H9 (cell line): ENCODE data around the gene KBTBD2. TPM values are rescaled to one million over a fixed set of nuclear protein-coding genes. Genes with fewer than 3 reads are reported as not detected.
A peak's percentile ranks its signal among the peaks of the same experiment; 100 is the strongest.
"Not testable (repeated sequence)": the region's sequence is repeated elsewhere in the genome, so short reads cannot be mapped to it uniquely, and the experiment has no call there.

Source experiments
- DNase-seq: peaks from one replicate; pipeline ENCODE4 v3.0.0-alpha.2; 2017
- H2AFZ ChIP-seq: one replicate; pipeline ENCODE4 v1.6.1; 2013; ENCODE audit warnings: mild to moderate bottlenecking, low read length, control low read depth, moderate library complexity
- H2AK5ac ChIP-seq: 2 replicates; pipeline ENCODE4 v1.6.1; 2013; ENCODE audit warnings: low read length, control low read depth, mixed read lengths; ENCODE audit not compliant: insufficient read length
- H2BK120ac ChIP-seq: one replicate; pipeline ENCODE4 v1.6.1; 2013; ENCODE audit warnings: low read depth, mild to moderate bottlenecking, low read length, control low read depth, inconsistent platforms; ENCODE audit not compliant: poor library complexity, severe bottlenecking
- H2BK12ac ChIP-seq: 2 replicates; pipeline ENCODE4 v1.6.1; 2013; ENCODE audit warnings: low read length, control low read depth, mixed read lengths, low read depth; ENCODE audit not compliant: insufficient read length
- H2BK15ac ChIP-seq: 2 replicates; pipeline ENCODE4 v1.6.1; 2013; ENCODE audit warnings: low read depth, low read length, control low read depth
- H2BK20ac ChIP-seq: one replicate; pipeline ENCODE4 v1.6.1; 2013; ENCODE audit warnings: low read depth, mild to moderate bottlenecking, low read length, control low read depth, inconsistent platforms; ENCODE audit not compliant: poor library complexity, severe bottlenecking
- H2BK5ac ChIP-seq: 2 replicates; pipeline ENCODE4 v1.6.1; 2013; ENCODE audit warnings: low read length, control low read depth, mixed read lengths; ENCODE audit not compliant: insufficient read length
- H3K14ac ChIP-seq: 2 replicates; pipeline ENCODE4 v1.6.1; 2013; ENCODE audit warnings: low read length, control low read depth; ENCODE audit not compliant: insufficient read depth
- H3K18ac ChIP-seq: 2 replicates; pipeline ENCODE4 v1.6.1; 2013; ENCODE audit warnings: low read depth, mild to moderate bottlenecking, mixed read lengths, low read length, control low read depth; ENCODE audit not compliant: insufficient read length
- H3K23ac ChIP-seq: 2 replicates; pipeline ENCODE4 v1.6.1; 2013; ENCODE audit warnings: low read length, control low read depth, mixed read lengths, low read depth; ENCODE audit not compliant: insufficient read length
- H3K23me2 ChIP-seq: 2 replicates; pipeline ENCODE4 v1.6.1; 2013; ENCODE audit warnings: low read depth, mild to moderate bottlenecking, mixed read lengths, low read length, control low read depth; ENCODE audit not compliant: insufficient read length, poor library complexity, severe bottlenecking
- H3K27ac ChIP-seq: 2 replicates; pipeline ENCODE4 v1.5.1; 2013; ENCODE audit warnings: low read length, control low read depth, mixed read lengths, low read depth; ENCODE audit not compliant: insufficient read length
- H3K27me3 ChIP-seq: 2 replicates; pipeline ENCODE4 v1.6.1; 2013; ENCODE audit warnings: low read length, control low read depth, inconsistent platforms; ENCODE audit not compliant: insufficient read depth
- H3K4ac ChIP-seq: 2 replicates; pipeline ENCODE4 v1.6.1; 2013; ENCODE audit warnings: low read depth, mild to moderate bottlenecking, control low read depth, inconsistent platforms, low read length, moderate library complexity
- H3K4me1 ChIP-seq: 2 replicates; pipeline ENCODE4 v1.6.1; 2013; ENCODE audit warnings: low read length, control low read depth, inconsistent platforms; ENCODE audit not compliant: insufficient read depth
- H3K4me2 ChIP-seq: 2 replicates; pipeline ENCODE4 v1.6.1; 2013; ENCODE audit warnings: low read length, control low read depth, mixed read lengths; ENCODE audit not compliant: insufficient read length, insufficient read depth
- H3K56ac ChIP-seq: 2 replicates; pipeline ENCODE4 v1.6.1; 2013; ENCODE audit warnings: low read depth, mild to moderate bottlenecking, mixed read lengths, low read length, control low read depth; ENCODE audit not compliant: insufficient read length
- H3K79me1 ChIP-seq: 2 replicates; pipeline ENCODE4 v1.6.1; 2013; ENCODE audit warnings: low read depth, mild to moderate bottlenecking, moderate library complexity, low read length, control low read depth, inconsistent platforms; ENCODE audit not compliant: insufficient read depth, poor library complexity, severe bottlenecking
- H3K79me2 ChIP-seq: 2 replicates; pipeline ENCODE4 v1.6.1; 2013; ENCODE audit warnings: low read length, control low read depth, inconsistent platforms; ENCODE audit not compliant: insufficient read depth
- H3K9ac ChIP-seq: 2 replicates; pipeline ENCODE4 v1.6.1; 2013; ENCODE audit warnings: low read length, control low read depth, mixed read lengths; ENCODE audit not compliant: insufficient read length; ENCODE audit errors: extremely low read depth
- H3K9me3 ChIP-seq: one replicate; pipeline ENCODE4 v1.6.1; 2013; ENCODE audit warnings: low read depth, low read length, inconsistent platforms; ENCODE audit not compliant: control insufficient read depth
- H3T11ph ChIP-seq: one replicate; pipeline ENCODE4 v1.6.1; 2013; ENCODE audit warnings: mild to moderate bottlenecking, low read length, control low read depth, inconsistent platforms
- H4K20me1 ChIP-seq: one replicate; pipeline ENCODE4 v1.6.1; 2013; ENCODE audit not compliant: control insufficient read depth, insufficient read length, insufficient read depth
- H4K5ac ChIP-seq: 2 replicates; pipeline ENCODE4 v1.6.1; 2013; ENCODE audit warnings: low read depth, mild to moderate bottlenecking, mixed read lengths, low read length, control low read depth; ENCODE audit not compliant: insufficient read length
- H4K8ac ChIP-seq: replicated peaks from 2 replicates; pipeline ENCODE4 v1.6.1; 2013; ENCODE audit warnings: low read length, control low read depth, mixed read lengths, low read depth; ENCODE audit not compliant: insufficient read length
- H4K91ac ChIP-seq: 2 replicates; pipeline ENCODE4 v1.6.1; 2013; ENCODE audit warnings: low read depth, mild to moderate bottlenecking, moderate library complexity, mixed read lengths, low read length, control low read depth; ENCODE audit not compliant: insufficient read length
- H3K27ac Mint-ChIP-seq, 3 experiments: 2 replicates in 2 of 3; 3 replicates in 1 of 3; pipeline ENCODE4 v1.8.0; 2020 to 2021; ENCODE audit warnings: mixed read lengths in 3 of 3, mild to moderate bottlenecking in 1 of 3, moderate library complexity in 1 of 3
- H3K27me3 Mint-ChIP-seq: 2 replicates; pipeline ENCODE4 v1.8.0; 2021; ENCODE audit warnings: low read depth, mild to moderate bottlenecking, moderate library complexity, mixed read lengths
- H3K36me3 Mint-ChIP-seq, 3 experiments: 2 replicates in 2 of 3; 3 replicates in 1 of 3; pipeline ENCODE4 v1.8.0; 2020 to 2021; ENCODE audit warnings: low read depth in 3 of 3, mixed read lengths in 3 of 3; ENCODE audit not compliant: insufficient read depth in 1 of 3
- H3K4me1 Mint-ChIP-seq, 2 experiments: 2 replicates each; pipeline ENCODE4 v1.8.0; 2020; ENCODE audit warnings: mixed read lengths in 2 of 2
- H3K4me3 Mint-ChIP-seq, 2 experiments: 2 replicates in 1 of 2; 3 replicates in 1 of 2; pipeline ENCODE4 v1.8.0; 2020 to 2021; ENCODE audit warnings: mild to moderate bottlenecking in 2 of 2, mixed read lengths in 2 of 2, moderate library complexity in 1 of 2
- H3K9me3 Mint-ChIP-seq, 2 experiments: 2 replicates in 1 of 2; 3 replicates in 1 of 2; pipeline ENCODE4 v1.8.0; 2020; ENCODE audit warnings: mild to moderate bottlenecking in 2 of 2, mixed read lengths in 2 of 2, moderate library complexity in 1 of 2
- WGBS: extraction: QIAGEN DNeasy Blood & Tissue Kit; methylation state at CpG from one replicate; pipeline ENCODE4 v1.1.7; 2013; ENCODE audit warnings: missing lambda C conversion rate, low lambda C conversion rate, mixed read lengths; ENCODE audit not compliant: insufficient read length; ENCODE audit errors: extremely low coverage; 5-methylcytosine and 5-hydroxymethylcytosine counted together
- total RNA-seq: library from RNA; stranded (reverse); gene quantifications from 2 replicates; pipeline ENCODE4 v1.2.1, GENCODE V29; 2021

The KBTBD2 gene
- total RNA-seq, 1 experiment from 2014 or later = 34.2 TPM

DNA sequence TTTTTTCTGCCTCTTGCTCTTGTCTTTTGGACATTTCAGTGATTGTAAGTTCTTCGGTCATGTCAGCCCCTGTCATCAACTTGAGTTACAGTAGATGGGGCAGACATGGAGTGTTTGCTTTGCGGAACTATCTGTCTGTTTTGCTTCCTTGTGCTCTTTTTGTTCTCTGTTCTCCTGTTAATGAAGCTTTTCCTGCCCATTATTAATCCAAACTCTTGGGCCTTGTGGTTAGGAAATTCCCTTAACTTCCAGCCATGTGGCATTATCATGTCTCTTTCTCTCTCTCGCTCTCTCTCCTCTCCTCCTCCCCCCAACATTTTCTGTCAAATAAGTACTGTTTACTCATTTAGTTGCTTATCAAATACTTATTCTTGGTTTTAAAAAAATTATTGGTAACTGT lies 47.8 kb downstream of the KBTBD2 start:
- H2BK120ac ChIP-seq, H3K4me3 Mint-ChIP-seq, H3K4me1 ChIP-seq, H3K79me2 ChIP-seq, H3K9me3 ChIP-seq, H3K79me1 ChIP-seq, H3K4ac ChIP-seq, H2AK5ac ChIP-seq, H3K27ac ChIP-seq, H4K91ac ChIP-seq, H2BK5ac ChIP-seq, H3T11ph ChIP-seq, H4K5ac ChIP-seq, H3K27me3 Mint-ChIP-seq, H3K9ac ChIP-seq, H3K23me2 ChIP-seq, H2BK15ac ChIP-seq, H4K8ac ChIP-seq, H3K4me2 ChIP-seq, H3K14ac ChIP-seq, H3K27me3 ChIP-seq, H3K23ac ChIP-seq, DNase-seq, H3K56ac ChIP-seq, H3K18ac ChIP-seq, H2BK12ac ChIP-seq, H2AFZ ChIP-seq, H2BK20ac ChIP-seq, H4K20me1 ChIP-seq: not testable (repeated sequence)
- peak overlapping the region in 1 of 3 experiments; percentile 84; a peak in 2 of 7 replicates for H3K27ac Mint-ChIP-seq
- WGBS = no CpG with 5 or more reads among the region's 3 CpGs
- peaks cover 8 to 13% (median 12%) of the 10 kb centered on the region in 3 experiments; a peak in 6 of 7 replicates for H3K36me3 Mint-ChIP-seq
- H3K4me1 Mint-ChIP-seq = peaks cover 7 to 26% of the 10 kb centered on the region in 2 experiments
- peaks cover 13% of the 10 kb centered on the region in 2 experiments for H3K9me3 Mint-ChIP-seq

DNA sequence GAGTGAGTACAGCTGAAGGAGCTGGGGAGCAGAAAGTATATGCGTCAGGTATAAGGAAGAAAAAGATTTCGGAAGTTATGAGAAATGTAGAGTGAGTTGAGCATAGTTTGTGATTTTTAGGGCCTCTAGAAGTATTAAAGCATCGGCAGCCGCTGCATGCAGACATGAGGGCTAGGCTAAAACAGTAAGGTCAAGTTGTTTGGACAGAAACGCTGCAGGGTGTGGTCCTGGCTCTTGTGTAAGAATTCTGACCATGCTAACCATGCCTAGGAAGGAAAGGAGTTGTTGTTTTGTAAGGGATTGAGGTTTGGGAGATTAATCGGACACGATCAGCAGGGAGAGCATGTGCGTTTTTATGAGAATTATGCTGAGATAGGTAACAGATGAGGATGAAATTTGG lies 51.7 kb downstream of the KBTBD2 start:
- H2BK12ac ChIP-seq, H4K20me1 ChIP-seq, H3K18ac ChIP-seq, H4K8ac ChIP-seq, H3K27ac ChIP-seq, H2AFZ ChIP-seq, H3K79me1 ChIP-seq, H3K4me1 ChIP-seq, H4K5ac ChIP-seq, H3K4me2 ChIP-seq, H2BK15ac ChIP-seq, H2BK5ac ChIP-seq, H3K79me2 ChIP-seq, H3K4me3 Mint-ChIP-seq, H3K23me2 ChIP-seq, H3K23ac ChIP-seq, H3K56ac ChIP-seq, H3K27ac Mint-ChIP-seq, DNase-seq, H2AK5ac ChIP-seq, H3K27me3 ChIP-seq, H3K9me3 ChIP-seq, H3K4ac ChIP-seq, H4K91ac ChIP-seq, H2BK20ac ChIP-seq, H3K27me3 Mint-ChIP-seq, H3K9ac ChIP-seq, H3T11ph ChIP-seq, H3K14ac ChIP-seq, H2BK120ac ChIP-seq: not testable (repeated sequence)
- no CpG with 5 or more reads among the region's 8 CpGs for WGBS
- Mint-ChIP-seq H3K9me3 (peaks cover 13% of the 10 kb centered on the region in 2 experiments), H3K4me1 (peaks cover 7 to 16% of the 10 kb centered on the region in 2 experiments), H3K36me3 (peaks cover 8 to 13% (median 12%) of the 10 kb centered on the region in 3 experiments; a peak in 6 of 7 replicates)
